HG03558 (cell line): ENCODE measurements around the gene LONRF3.

ENCODE experiments used
- ATAC-seq: cut with Tn5 transposase; IDR thresholded peaks from one replicate; pipeline ENCODE4 v1.9.1; 2021; ENCODE audit warnings: moderate number of reproducible peaks; ENCODE audit not compliant: unreplicated experiment; ENCODE audit errors: extremely low read depth

The LONRF3 gene

GRCh38 chrX:118974088-118974907, at the start of gene LONRF3:
Gene LONRF3, plus strand, starts transcription at chrX:118974618. Its CDS starts 163 bp downstream, at chrX:118974781.
- no peak for ATAC-seq

- no peak for ATAC-seq
Measured at GRCh38 chrX:118928151-118928550, 46.3 kb upstream of the LONRF3 start.

GRCh38 chrX:118935352-118935751, 39.1 kb upstream of the LONRF3 start:
- no peak for ATAC-seq

GRCh38 chrX:118941147-118941546, 33.3 kb upstream of the LONRF3 start:
- ATAC-seq: no peak

- ATAC-seq: no peak
Measured at GRCh38 chrX:118943102-118943501, 31.3 kb upstream of the LONRF3 start.

GRCh38 chrX:118945921-118946320, 28.5 kb upstream of the LONRF3 start:
- no peak for ATAC-seq

GRCh38 chrX:118948270-118948669, 26.1 kb upstream of the LONRF3 start:
- ATAC-seq: no peak

- ATAC-seq: no peak
Measured at GRCh38 chrX:118961866-118962560, 12.4 kb upstream of the LONRF3 start.

- ATAC-seq: no peak
Measured at GRCh38 chrX:118963159-118963558, 11.3 kb upstream of the LONRF3 start.

GRCh38 chrX:118964252-118964651, 10.2 kb upstream of the LONRF3 start:
- ATAC-seq: no peak

- ATAC-seq: no peak
Measured at GRCh38 chrX:118965395-118965794, 9.0 kb upstream of the LONRF3 start.

GRCh38 chrX:118968031-118968430, 6.4 kb upstream of the LONRF3 start:
- ATAC-seq: no peak

GRCh38 chrX:118971552-118971951, 2.9 kb upstream of the LONRF3 start:
- ATAC-seq: no peak

- ATAC-seq: no peak
Measured at GRCh38 chrX:118973389-118974087, 880 bp upstream of the LONRF3 start.

- no peak for ATAC-seq
Measured at GRCh38 chrX:118974908-118975671, 672 bp downstream of the LONRF3 start.

- ATAC-seq: no peak
Measured at GRCh38 chrX:118975831-118976598, 1.6 kb downstream of the LONRF3 start.

GRCh38 chrX:118976599-118977340, 2.4 kb downstream of the LONRF3 start:
- ATAC-seq: no peak

- no peak for ATAC-seq
Measured at GRCh38 chrX:118977424-118977823, 3.0 kb downstream of the LONRF3 start.

- ATAC-seq: no peak
Measured at GRCh38 chrX:118978451-118978850, 4.0 kb downstream of the LONRF3 start.
